GM19025 (cell line): ENCODE measurements around the gene EFNB3.

ENCODE experiments used
- ATAC-seq: cut with Tn5 transposase; IDR thresholded peaks from one replicate; pipeline ENCODE4 v1.9.1; 2021; ENCODE audit warnings: mild to moderate bottlenecking, low read depth, moderate library complexity; ENCODE audit not compliant: unreplicated experiment

Gene EFNB3

DNA sequence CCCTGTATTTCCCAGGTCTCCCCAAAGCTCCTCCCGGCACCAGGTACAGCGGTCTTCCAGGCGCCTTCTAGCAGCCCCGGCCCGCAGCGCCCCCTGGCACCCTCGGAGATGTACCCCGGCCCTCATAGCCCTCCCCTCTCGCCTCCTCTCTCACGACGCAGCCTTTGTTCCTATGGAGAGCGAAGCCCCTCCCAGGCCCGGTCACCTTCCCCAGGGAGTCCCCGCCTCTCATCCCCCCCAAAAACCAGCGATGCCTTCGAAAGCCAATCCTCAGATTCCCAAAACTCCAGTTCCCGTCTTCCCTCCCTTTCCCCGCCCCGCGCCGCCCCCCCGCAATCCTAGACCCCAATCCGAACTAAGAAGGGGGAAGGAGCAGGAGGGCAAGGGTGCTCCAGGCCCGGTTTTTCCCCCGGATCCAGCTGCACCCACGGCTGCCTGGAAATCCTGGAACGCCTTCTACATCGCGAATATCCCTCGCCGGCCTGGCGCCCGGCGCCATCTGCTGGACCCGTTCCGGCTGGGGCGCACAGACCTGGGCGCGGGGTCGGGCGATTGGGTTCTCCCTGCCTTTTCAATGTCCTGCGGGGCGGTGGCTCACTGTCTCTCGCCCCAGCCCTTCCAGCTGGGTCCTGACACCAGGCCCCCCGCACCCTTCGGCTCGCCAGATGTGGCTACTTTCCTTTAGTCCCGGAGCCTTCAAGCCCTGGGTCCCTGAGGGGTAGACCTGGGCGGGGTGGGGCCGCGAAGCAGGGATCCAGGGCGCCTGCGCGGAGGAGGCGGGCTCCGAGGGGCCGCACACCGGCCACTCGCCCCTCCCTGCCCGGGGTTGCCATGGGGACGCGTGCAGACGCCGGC, 12.1 kb downstream of the EFNB3 start, which contains the start of gene DNAH2:
Gene DNAH2 (plus strand): TSS at position 844 of the 855 bp plus-strand sequence. CDS start 1,991 bp downstream, outside the sequence.
- ATAC-seq = no peak

DNA sequence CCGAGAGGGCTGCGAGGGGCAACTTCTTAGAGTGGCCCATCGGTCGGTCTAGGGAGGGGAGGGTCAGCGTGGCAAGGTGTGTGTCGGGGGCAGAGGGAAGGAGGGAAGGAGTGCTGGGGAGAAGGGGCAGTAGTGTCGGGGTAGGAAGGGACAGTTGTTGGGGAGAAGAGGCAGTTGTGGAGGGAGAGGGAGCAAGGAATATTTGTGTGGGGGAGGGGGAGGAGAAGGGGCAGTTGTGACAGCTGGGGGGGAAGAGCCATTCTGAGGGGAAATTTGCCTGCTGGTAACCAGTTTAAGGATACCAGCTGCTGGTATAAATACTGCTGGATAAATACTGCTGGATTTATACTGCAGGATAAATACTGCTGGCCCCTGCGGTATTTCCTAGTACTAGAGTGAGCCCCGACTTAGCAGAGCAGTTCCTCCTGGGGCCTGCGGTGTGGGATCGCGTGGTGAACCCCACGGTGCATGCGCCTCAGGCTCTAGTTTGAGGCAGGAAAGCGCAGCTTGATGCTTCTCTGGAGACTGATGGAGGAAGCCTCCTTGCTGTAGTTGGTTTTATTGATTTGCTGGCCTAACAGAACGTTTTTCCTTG, 12.9 kb downstream of the EFNB3 start:
- no peak for ATAC-seq

DNA sequence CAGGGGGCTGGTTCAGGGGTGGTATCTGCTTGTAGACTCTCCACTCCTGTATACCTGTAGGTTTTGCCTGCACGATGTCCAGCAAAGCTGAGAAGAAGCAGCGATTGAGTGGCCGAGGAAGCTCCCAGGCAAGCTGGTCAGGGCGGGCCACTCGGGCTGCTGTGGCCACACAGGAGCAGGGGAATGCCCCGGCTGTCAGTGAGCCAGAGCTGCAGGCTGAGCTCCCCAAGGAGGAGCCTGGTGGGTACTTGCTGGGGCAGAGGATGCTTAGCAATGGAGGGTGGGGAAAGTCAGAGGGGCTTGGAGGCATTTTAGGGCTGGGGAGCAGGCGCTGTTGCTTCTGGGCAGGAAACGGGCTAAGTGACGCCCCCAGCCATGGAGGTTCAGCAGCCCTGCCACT, 14.7 kb downstream of the EFNB3 start:
- ATAC-seq = no peak

DNA sequence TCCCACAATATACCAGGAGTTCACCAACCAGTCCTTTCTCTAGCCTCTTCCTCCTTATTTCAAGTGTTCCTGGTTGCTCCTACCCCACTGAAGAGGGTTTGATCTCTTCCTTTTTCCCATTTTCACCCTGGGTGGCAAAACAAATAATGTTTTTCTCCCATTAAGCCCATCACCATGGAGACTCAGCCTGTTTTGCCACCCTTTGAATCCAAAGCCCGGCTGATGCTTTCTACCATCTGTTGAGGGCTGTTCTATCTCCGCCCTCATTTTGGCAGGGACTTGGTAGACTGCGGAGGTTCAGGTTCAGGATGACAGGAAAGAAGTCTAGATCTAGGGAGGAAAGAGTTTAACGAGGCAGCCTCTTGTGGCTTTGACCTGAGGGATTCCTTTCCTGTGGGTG, 15.1 kb downstream of the EFNB3 start:
- ATAC-seq = no peak

DNA sequence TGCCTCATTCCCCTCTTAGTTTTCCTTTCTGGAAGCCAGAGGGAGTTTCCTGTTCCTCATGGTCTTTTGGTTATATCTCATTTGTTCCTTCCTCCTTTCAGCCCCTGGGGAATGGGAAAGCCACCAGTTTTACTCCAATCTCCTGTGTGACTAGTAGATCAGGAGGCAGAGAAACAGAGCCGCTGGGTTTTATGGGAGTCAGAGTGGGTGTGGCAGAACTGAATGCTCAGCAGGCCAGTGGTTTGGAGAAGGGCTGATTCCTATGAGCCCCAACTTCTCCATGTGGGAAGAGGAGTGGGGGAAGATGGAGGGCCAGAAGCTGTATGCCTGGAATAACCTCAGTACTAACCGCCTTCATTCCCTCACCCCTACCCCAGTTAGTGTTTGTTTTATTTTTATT, 16.6 kb downstream of the EFNB3 start:
- no peak for ATAC-seq

DNA sequence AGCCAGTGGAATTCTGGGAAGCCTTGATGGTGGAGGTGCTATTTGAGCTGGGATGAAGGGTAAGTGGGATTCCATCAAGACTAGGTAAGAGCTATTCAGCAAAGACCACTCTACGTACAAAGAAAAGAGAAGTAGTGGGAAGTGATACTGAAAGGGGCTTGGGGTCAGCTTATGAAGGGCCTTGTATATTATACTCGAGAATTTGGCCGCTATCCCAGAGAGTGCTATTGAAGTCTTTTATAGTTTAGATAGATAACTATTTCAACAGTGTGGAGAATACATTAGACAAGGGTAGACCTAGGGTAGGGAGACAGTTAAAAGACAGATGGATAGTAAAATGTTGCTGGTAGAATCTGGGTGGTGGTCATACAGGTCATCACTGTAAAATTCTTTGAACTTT, 22.9 kb downstream of the EFNB3 start:
- ATAC-seq = no peak

DNA sequence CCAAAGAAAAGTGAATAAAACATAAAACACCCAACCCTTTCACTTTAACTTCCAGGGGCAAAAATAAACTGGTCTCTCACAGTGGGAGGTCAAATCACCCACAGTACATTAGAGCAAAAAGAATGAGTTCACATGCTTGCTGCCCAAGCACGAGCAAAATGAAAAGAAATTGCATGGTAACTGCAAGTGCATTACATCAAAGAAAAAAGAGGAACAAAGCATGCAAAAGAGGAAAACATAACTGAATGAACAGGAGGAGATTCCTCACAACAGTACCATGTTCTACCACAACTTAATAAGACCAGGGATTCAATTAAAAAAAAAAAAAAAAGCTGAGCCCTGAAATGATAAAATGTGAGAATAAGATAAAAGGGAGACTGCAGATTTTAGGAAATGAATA, 24.8 kb downstream of the EFNB3 start:
- no peak for ATAC-seq

DNA sequence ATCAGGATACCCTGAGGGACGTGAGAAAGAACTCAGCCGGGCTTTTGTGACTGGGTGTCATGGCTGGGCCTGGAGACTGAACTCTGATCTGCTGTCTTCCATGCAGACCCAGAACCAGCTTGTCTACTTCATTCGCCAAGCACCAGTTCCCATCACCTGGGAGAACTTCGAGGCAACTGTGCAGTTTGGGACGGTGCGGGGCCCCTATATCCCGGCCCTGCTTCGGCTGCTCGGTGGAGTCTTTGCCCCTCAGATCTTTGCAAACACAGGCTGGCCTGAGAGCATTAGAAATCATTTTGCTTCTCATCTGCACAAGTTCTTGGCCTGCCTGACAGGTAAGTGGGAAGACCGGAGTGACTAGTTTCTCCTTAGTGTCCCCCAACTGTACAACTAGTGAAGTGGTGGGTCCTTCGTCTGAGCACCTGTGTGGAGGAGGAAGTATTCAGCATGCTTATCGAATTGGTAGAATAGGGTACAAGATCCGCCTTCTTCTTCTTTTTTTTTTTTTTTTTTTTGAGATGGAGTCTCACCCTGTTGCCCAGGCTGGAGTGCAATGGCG, 28.1 kb downstream of the EFNB3 start:
- no peak for ATAC-seq

DNA sequence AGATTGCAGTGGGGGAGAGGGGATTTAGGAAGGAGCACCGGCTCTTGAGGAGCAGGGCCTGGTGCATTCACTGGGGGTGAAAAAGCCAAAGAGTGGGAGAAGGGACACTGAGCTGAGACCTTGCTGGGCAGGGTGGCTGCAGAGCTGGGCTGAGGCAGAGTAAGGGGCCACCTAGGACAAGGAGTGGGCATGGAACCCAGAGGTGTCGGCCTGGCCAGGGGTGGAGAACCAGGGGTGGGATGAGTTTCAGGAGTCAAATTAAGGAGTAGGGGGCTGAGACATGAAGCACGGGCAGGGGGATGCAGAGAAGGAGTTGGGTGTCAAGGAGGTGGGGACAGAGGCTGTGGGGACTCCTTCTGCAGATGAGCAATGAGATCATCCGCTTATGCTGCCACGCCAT, 32.6 kb downstream of the EFNB3 start:
- ATAC-seq = no peak

DNA sequence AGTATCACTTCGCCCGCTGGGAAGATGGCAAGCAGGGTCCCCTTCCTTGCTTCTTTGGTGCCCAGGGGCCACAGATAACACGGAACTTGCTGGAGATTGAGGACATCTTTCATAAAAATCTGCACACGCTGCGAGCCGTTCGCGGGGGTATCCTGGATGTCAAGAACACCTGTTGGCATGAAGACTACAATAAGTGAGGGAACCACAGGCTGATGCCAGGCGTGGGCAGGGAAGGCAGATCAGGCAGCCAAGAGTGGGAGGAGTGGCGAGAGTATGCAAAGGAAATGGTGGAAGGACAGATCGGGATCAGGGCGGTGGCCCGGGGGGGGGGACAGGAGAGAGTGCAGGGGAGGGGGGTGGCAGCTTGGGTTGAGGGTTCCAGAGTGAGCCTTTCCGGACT, 34.7 kb downstream of the EFNB3 start:
- ATAC-seq = no peak

DNA sequence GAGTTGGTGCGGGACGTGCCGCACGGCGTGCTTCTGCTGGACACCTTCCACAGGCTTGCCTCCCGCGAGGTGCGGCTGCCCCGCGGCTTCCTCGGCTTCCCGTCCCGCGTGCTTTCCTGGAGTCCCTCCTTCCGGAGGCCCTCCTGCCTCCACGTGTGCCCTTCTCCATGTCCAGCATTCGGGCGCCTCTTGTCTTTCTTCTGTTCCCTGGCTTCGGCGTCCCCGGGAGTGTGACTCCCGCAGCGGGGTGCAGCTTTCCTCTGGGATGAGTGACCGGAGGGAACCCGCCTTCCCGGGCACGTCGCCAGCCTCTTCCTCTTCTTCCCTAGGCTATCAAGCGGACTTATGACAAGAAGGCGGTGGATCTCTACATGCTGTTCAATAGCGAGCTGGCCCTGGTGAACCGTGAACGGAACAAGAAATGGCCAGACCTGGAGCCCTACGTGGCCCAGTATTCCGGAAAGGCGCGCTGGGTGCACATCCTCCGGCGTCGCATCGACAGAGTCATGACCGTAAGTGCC, 35.5 kb downstream of the EFNB3 start:
- ATAC-seq = no peak

DNA sequence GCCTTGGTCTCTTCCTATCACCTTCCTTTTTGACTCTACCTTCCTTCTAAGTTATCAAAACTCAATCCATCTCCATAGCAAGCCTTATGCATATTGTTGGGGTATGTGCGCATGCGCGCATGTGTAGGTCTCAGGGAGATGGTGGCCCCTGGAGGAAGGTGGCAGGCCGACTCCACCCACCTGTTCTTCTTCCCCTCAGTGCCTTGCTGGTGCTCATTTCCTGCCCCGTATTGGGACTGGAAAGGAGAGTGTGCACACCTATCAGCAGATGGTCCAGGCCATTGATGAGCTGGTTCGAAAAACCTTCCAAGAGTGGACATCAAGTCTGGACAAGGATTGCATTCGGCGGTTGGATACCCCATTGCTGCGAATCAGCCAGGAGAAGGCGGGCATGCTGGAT, 37.7 kb downstream of the EFNB3 start:
- ATAC-seq = no peak

DNA sequence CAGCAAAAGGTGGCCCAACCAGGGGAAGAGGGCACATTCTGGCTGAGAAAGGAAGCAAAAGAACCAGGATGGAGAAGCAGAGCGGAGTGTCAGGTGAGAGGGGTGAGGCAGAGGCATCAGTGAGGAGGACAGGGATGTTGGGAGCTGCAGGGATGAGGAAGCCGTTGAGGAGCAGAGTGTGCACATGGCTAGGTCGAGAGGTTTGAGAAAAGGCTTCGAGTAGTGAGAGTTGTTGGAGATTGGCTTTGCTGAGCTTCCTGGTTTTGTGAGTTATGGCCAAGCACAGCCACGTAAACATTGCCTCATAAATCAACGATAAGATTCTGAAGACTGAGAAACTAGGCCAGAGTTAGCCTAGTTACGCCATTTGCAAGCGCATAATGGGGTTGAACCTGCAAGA, 39.4 kb downstream of the EFNB3 start:
- ATAC-seq = no peak

DNA sequence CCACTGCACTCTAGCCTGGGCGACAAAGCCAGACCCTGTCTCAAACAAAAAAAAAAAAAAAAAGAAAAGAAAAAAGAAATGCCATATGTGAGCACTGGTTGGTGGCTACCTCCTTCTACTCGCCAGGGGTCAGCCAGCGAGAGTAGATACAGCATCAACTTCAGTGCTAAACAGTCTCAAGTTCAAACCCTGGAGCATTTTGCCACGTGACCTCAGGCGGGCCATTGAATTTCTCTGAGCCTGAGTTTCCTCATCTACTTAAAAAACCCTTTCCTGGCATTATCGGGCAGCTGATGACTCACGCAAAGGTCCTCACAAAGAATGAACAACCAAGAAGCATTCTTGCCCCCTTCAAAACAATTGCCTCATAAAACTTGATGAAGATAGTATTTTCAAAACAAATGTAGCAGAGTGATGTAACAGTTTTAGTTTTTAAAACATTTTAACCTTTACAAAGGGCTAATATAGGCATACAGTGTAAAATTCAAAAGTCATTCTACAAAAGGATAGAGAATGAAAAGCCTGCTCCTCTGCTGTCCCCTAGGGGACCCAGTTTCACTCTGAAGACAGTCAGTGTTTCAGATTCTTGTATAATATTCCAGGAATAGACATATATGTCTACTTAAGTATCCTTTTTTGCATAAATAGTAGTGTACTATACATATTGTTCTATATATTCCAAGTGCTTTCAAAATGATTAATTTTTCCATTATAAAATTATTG, 40.9 kb downstream of the EFNB3 start:
- no peak for ATAC-seq

DNA sequence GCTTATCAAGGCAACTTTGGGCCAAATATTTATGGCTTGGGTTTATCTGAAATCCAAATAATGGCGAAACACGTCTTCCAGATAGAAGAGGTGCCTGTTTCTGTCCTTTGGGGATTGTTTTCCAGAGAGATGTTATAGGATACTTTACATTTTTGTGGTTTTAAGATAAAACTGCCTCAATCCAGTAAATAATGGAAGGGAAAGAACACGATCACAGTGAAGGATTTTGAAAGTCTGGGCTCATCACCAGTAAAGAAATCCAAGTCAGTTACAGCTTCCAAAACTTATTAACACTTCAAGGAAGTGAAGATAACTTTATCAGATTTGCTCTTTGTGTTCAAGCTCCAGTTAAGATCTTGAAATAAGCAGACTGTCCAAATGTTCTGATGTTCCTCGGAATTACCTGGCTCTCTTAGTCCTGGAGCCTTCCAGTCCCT, 42.7 kb downstream of the EFNB3 start:
- no peak for ATAC-seq

DNA sequence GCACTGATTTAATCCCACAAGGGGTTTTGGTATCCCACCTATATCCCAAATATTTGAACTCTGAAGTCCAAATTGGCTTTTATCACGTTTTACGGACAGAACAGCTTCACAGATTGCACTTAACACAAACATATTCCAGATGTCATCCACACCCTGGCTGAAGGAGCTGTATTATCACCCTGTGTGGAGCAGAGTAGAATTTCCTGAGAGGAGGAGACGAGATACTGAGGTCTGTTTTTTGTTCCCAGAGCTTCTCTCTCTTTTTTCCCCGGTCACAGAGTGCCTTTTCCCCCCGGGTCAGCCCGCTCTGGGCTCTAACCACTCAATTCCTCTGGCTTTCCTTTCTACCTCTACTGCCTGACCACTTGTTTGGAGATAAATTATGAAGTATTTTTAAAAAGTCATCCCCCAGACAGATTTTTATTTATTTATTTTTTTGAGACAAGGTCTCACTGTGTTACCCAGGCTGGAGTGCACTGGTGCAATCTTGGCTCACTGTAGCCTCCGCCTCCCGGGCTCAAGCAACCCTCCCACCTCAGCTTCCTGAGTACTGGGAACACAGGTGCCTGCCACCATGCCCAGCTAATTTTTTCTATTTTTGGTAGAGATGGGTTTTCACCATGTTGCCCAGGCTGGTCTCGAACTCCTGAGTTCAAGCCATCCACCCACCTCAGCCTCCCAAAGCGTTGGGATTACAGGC, 43.2 kb downstream of the EFNB3 start:
- ATAC-seq = no peak

DNA sequence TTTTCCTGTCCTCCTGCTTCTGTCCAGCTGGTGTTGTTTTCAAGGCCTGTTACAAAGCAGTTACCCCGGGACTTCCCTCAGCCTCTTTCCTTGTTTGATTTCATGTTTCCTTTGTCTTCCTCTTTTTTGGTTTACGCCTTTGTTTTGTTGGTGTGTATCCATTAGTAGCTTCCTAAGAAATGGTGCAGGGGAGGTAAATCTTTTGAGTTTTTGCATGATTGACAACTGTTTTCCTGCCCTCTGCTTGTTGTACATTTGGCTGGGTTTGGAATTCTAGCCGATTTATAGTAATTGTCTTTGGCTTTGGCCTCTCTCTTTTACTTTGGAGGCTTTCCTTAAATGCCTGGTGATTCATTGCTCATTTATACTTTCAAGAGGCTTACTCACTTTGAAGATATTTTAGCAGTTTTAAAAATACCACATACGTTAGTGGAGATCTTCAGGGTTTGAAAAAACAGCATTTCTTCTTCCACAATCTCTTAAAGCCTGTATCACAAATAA, 45.4 kb downstream of the EFNB3 start:
- no peak for ATAC-seq

DNA sequence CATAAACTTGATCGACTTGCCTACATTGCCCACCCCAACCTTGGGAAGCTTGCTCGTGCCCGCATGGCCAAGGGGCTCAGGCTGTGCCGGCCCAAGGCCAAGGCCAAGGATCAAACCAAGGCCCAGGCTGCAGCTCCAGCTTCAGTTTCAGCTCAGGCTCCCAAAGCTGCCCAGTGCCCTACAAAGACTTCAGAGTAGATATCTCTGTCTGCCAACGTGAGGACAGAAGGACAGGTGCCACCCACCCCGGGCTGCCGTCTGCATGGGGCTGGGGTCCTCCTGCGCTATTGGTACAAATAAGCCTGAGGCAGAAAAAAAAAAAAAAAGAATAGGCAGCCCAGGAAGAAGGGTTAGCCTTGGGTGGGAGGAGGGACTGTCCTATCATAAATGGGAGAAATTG, 49.7 kb downstream of the EFNB3 start:
- no peak for ATAC-seq

DNA sequence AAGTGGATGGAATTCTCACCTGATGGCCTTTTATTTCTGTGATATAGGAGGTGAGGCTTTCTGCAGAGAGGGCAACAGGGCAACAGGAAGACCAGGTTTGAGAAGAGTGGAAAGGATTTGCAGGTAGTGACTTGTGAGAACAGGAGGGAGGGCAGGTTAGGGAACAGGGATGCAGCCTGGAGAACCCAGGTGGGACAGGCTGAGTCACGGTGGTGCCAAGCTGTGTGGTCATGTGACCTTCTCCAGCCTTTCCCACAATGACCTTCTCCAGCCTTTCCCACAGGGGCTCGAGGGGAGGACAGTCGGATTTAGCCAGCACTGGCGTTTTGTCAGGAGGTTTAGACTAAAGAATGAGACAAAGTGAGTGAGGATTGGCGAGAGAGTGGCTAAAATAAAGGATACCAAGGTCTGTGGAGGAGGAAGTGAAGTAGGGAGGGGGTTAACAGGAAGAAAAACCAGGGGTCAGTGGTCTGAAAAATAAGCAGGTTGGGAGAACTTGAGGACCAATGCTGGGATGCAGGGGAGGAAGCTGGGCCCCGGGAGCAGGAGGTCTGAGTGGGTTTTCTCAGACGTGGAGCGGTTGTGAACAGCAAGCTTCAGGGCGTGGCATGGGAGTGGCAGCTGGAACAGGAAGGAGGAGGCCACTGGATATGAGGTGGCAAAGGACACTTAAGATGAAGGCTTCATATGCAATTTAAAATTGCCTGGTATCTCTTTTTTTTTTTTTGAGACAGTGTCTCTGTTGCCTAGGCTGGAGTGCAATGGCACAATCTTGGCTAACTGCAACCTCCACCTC, 50.3 kb downstream of the EFNB3 start:
- ATAC-seq = no peak
